Measurements from ENCODE around the gene MAD1L1. TPM values are rescaled to one million over a fixed set of nuclear protein-coding genes. Genes with fewer than 3 reads are reported as not detected.

The MAD1L1 gene
- total RNA-seq, 1 experiment from 2014 or later: 46.7 TPM

DNA sequence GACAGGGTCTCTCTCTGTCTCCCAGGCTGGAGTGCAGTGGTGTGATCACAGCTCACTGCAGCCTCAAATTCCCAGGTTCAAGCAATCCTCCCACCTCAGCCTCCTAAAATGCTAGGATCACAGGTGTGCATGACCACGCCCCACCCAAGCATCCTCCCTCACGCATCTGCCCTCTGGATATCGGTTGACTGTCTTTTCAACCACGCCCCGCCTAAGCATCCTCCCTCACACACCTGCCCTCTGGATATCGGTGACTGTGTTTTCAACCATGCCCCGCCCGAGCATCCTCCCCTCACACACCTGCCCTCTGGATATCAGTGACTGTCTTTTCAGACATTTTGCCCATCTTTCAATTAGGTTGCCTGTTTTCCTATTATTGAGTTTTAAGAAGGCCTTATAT, 140.5 kb downstream of the MAD1L1 start:
- Histone ChIP-seq H3K4me1 (ENCODE audit: insufficient read depth, low read length, poor library complexity, severe bottlenecking) (no peaks in the 10 kb centered on the region), H3K36me3 (ENCODE audit: insufficient read depth, low read length, poor library complexity, severe bottlenecking) (no peaks in the 10 kb centered on the region), H3K9me3 (ENCODE audit: low read depth, low read length, poor library complexity, severe bottlenecking) (no peaks in the 10 kb centered on the region), H3K4me3 (ENCODE audit: low read depth, low read length, poor library complexity, severe bottlenecking) (no peak overlapping the region), H3K27me3 (replicated peaks; ENCODE audit: insufficient read depth, low read depth, low read length, poor library complexity) (no peaks in the 10 kb centered on the region), H3K27ac (ENCODE audit: low read depth, low read length, poor library complexity, severe bottlenecking) (no peak overlapping the region)
- POLR2A ChIA-PET (ENCODE audit: low non-redundant PET): no interaction called here
- TF ChIP-seq, protein P1, sequence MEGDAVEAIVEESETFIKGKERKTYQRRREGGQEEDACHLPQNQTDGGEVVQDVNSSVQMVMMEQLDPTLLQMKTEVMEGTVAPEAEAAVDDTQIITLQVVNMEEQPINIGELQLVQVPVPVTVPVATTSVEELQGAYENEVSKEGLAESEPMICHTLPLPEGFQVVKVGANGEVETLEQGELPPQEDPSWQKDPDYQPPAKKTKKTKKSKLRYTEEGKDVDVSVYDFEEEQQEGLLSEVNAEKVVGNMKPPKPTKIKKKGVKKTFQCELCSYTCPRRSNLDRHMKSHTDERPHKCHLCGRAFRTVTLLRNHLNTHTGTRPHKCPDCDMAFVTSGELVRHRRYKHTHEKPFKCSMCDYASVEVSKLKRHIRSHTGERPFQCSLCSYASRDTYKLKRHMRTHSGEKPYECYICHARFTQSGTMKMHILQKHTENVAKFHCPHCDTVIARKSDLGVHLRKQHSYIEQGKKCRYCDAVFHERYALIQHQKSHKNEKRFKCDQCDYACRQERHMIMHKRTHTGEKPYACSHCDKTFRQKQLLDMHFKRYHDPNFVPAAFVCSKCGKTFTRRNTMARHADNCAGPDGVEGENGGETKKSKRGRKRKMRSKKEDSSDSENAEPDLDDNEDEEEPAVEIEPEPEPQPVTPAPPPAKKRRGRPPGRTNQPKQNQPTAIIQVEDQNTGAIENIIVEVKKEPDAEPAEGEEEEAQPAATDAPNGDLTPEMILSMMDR (conservative IDR thresholded peaks at IDR 0.05; ENCODE audit: low read depth, low read length): no peak
- TF ChIP-seq EZH2 (IDR thresholded peaks at IDR 0.05; ENCODE audit: borderline replicate concordance, low read depth, low read length, poor library complexity, severe bottlenecking): no peak
- CTCF ChIA-PET: no interaction called here
- DNase-seq (ENCODE audit: low spot score): no peak
- BruUV-seq (replicated peaks): no TSS peak
- intact Hi-C loops (cut with micrococcal nuclease; ENCODE audit: unreplicated experiment): no loop called here

DNA sequence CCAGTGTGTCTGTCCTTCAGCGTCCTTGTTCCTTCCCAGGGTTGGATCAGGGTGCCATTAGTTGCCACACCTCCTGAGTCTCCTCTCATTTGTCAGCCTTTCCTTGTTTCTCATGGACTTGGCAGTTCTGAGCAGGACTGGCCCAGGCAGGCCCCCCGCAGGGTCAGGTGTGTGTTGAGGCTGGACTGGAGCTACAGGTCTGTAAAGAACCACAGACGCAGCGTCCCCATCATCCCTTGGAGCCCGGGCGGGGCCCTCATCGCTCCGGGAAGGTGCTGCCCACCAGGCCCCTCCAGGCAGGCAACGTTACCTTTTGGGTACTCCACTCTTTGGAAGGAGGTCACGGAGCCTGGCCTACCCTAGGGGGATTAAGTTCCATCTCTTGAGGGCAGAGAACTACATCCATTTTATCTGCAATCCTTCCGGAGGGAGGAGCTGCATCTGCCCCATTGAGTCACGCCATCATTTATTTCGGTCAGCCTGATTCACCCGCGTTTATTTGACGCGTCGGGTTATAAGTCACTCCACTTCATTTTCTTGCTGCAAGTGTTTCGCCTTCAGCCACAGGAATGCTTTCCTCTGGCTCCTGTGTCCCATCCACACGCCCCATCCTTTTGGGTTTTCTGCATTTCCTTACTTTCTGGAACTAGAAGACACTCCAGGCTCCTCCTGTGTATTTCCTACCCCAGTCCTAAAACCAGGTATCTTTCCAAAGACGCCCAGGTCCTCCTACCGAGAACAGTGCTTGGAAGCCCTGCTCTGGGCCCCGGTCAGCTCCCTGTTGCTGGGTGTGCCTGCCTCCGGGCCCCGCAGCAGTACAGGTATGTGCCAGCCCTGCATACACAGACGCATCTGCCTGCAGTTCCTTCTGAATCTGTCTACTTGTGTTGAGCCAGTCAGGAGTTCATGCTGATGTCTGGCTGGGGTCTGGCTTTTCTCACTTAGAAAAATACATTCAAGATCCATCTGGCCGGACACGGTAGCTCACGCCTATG, 141.9 kb downstream of the MAD1L1 start:
- no peak overlapping the region for H3K4me3 ChIP-seq (ENCODE audit: low read depth, low read length, poor library complexity, severe bottlenecking)
- TF ChIP-seq EZH2 (IDR thresholded peaks at IDR 0.05; ENCODE audit: borderline replicate concordance, low read depth, low read length, poor library complexity, severe bottlenecking): no peak
- TF ChIP-seq, protein P1 (conservative IDR thresholded peaks at IDR 0.05; ENCODE audit: low read depth, low read length): no peak
- no peaks in the 10 kb centered on the region for H3K36me3 ChIP-seq (ENCODE audit: insufficient read depth, low read length, poor library complexity, severe bottlenecking)
- H3K27me3 ChIP-seq (replicated peaks; ENCODE audit: insufficient read depth, low read depth, low read length, poor library complexity): no peaks in the 10 kb centered on the region
- H3K9me3 ChIP-seq (ENCODE audit: low read depth, low read length, poor library complexity, severe bottlenecking): no peaks in the 10 kb centered on the region
- no peak for DNase-seq (ENCODE audit: low spot score)
- BruUV-seq (replicated peaks): no TSS peak
- no peaks in the 10 kb centered on the region for H3K4me1 ChIP-seq (ENCODE audit: insufficient read depth, low read length, poor library complexity, severe bottlenecking)
- ChIA-PET POLR2A (ENCODE audit: low non-redundant PET) (no interaction called here), CTCF (no interaction called here)
- intact Hi-C loops (cut with micrococcal nuclease; ENCODE audit: unreplicated experiment): no loop called here
- no peak overlapping the region for H3K27ac ChIP-seq (ENCODE audit: low read depth, low read length, poor library complexity, severe bottlenecking)

DNA sequence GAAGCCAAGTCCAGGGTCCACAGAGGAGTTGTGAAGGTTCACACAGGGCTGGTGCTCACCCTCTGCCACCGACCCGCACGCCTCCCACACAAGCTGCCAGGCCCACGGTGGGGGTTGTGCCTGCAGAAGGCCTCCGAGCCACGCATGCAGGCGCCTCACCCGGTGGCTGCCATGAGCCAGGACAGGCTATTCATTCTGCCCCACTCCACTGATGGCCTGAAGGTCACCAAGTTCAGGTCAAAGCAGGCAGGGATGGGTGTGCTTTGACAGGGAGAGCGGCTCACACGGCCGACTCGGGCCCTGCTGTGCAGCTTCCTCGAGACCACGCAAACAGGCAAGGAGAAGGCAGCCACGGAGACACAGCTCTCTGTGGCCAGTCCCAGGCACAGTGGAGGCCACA, 143.9 kb downstream of the MAD1L1 start:
- H3K27ac ChIP-seq (ENCODE audit: low read depth, low read length, poor library complexity, severe bottlenecking): no peak overlapping the region
- H3K4me3 ChIP-seq (ENCODE audit: low read depth, low read length, poor library complexity, severe bottlenecking): no peak overlapping the region
- no TSS peak for BruUV-seq (replicated peaks)
- POLR2A ChIA-PET (ENCODE audit: low non-redundant PET): no interaction called here
- no peaks in the 10 kb centered on the region for H3K4me1 ChIP-seq (ENCODE audit: insufficient read depth, low read length, poor library complexity, severe bottlenecking)
- H3K36me3 ChIP-seq (ENCODE audit: insufficient read depth, low read length, poor library complexity, severe bottlenecking): no peaks in the 10 kb centered on the region
- no peaks in the 10 kb centered on the region for H3K27me3 ChIP-seq (replicated peaks; ENCODE audit: insufficient read depth, low read depth, low read length, poor library complexity)
- no peak for DNase-seq (ENCODE audit: low spot score)
- TF ChIP-seq EZH2 (IDR thresholded peaks at IDR 0.05; ENCODE audit: borderline replicate concordance, low read depth, low read length, poor library complexity, severe bottlenecking): no peak
- TF ChIP-seq, protein P1 (conservative IDR thresholded peaks at IDR 0.05; ENCODE audit: low read depth, low read length): no peak
- CTCF ChIA-PET: no interaction called here
- no peaks in the 10 kb centered on the region for H3K9me3 ChIP-seq (ENCODE audit: low read depth, low read length, poor library complexity, severe bottlenecking)
- intact Hi-C loops (cut with micrococcal nuclease; ENCODE audit: unreplicated experiment): no loop called here
